SU-DHL-6 (cell line): ENCODE measurements around the gene ZNF577.

ENCODE experiments used
- H2AFZ ChIP-seq: fragments of 200-600 bp; sonication (generic); 2 replicates; pipeline ENCODE4 v1.6.1; 2014; ENCODE audit warnings: low read depth, mild to moderate bottlenecking, moderate library complexity, mixed read lengths, antibody characterized with exemption, low read length; ENCODE audit not compliant: severe bottlenecking
- H3F3A ChIP-seq: fragments of 200-600 bp; shearing (Covaris generic); 2 replicates; pipeline ENCODE4 v1.6.0; 2016; ENCODE audit warnings: antibody characterized with exemption, mild to moderate bottlenecking; ENCODE audit not compliant: insufficient read depth
- H3K27ac ChIP-seq: fragments of 200-600 bp; sonication (generic); 2 replicates; pipeline ENCODE4 v1.5.1; 2016; ENCODE audit warnings: low read depth, mild to moderate bottlenecking, low read length, moderate library complexity, mixed read lengths
- H3K27me3 ChIP-seq: fragments of 200-600 bp; sonication (generic), shearing (Covaris generic); 2 replicates; pipeline ENCODE4 v1.6.0; 2014; ENCODE audit warnings: mild to moderate bottlenecking, low read length
- H3K36me3 ChIP-seq: fragments of 200-600 bp; sonication (generic); 2 replicates; pipeline ENCODE4 v1.6.1; 2014; ENCODE audit warnings: mild to moderate bottlenecking, low read length, mixed read lengths
- H3K4me2 ChIP-seq: fragments of 300-600, 200-600 bp; shearing (Covaris generic), sonication (generic); 2 replicates; pipeline ENCODE4 v1.6.0; 2014; ENCODE audit warnings: low read length, low read depth, mild to moderate bottlenecking; ENCODE audit not compliant: poor library complexity, severe bottlenecking
- H3K4me3 ChIP-seq: fragments of 200-600 bp; sonication (generic); 2 replicates; pipeline ENCODE4 v1.5.1; 2014; ENCODE audit warnings: antibody characterized with exemption, low read length, mild to moderate bottlenecking, mixed read lengths; ENCODE audit not compliant: insufficient read depth, poor library complexity, severe bottlenecking
- H3K79me2 ChIP-seq: fragments of 200-600 bp; sonication (generic); 2 replicates; pipeline ENCODE4 v1.6.1; 2014; ENCODE audit warnings: mild to moderate bottlenecking, low read length, moderate library complexity; ENCODE audit not compliant: insufficient read depth
- H3K9ac ChIP-seq: fragments of 200-600 bp; sonication (generic); 2 replicates; pipeline ENCODE4 v1.7.0; 2014; ENCODE audit warnings: mild to moderate bottlenecking, low read length
- H3K9me2 ChIP-seq: fragments of 200-600 bp; sonication (generic); replicated peaks from 2 replicates; pipeline ENCODE4 v1.6.1; 2014; ENCODE audit warnings: low read length; ENCODE audit not compliant: insufficient read depth
- H3K9me3 ChIP-seq: fragments of 200-600 bp; sonication (generic); 2 replicates; pipeline ENCODE4 v1.6.1; 2014; ENCODE audit warnings: low read length, mixed read lengths; ENCODE audit not compliant: insufficient read depth
- H4K20me1 ChIP-seq: fragments of 200-600 bp; sonication (generic); 2 replicates; pipeline ENCODE4 v1.6.1; 2014; ENCODE audit warnings: low read depth, mild to moderate bottlenecking, antibody characterized with exemption, low read length, moderate library complexity, mixed read lengths
- CTCF ChIP-seq: fragments of 200-600 bp; sonication (generic); IDR thresholded peaks from one replicate; pipeline ENCODE4 v1.5.1; 2017; ENCODE audit warnings: antibody characterized with exemption, mild to moderate bottlenecking, low read length, moderate library complexity; ENCODE audit not compliant: insufficient read depth, poor library complexity, severe bottlenecking
- EZH2phosphoT487 ChIP-seq: fragments of 200-600 bp; sonication (generic), shearing (Covaris generic); conservative IDR thresholded peaks from 2 replicates; pipeline ENCODE4 v1.6.1; 2018; ENCODE audit warnings: mild to moderate bottlenecking, antibody characterized with exemption, low read length, moderate library complexity, mixed read lengths

ZNF577 gene

GRCh38 chr19:51884713-51885112 lies 3.0 kb downstream of the ZNF577 start:
- Histone ChIP-seq H3K4me2 (no peak overlapping the region), H3K27me3 (no peaks in the 10 kb centered on the region), H2AFZ (no peak overlapping the region), H3K9ac (no peak overlapping the region), H3K9me2 (no peaks in the 10 kb centered on the region), H3F3A (no peaks in the 10 kb centered on the region), H4K20me1 (no peaks in the 10 kb centered on the region), H3K9me3 (peaks cover 4% of the 10 kb centered on the region; the same call in 1 of the 2 replicates), H3K4me3 (no peak overlapping the region), H3K36me3 (no peaks in the 10 kb centered on the region), H3K79me2 (no peaks in the 10 kb centered on the region), H3K27ac (no peak overlapping the region)
- TF ChIP-seq CTCF (no peak), EZH2phosphoT487 (no peak)

GRCh38 chr19:51882518-51882917 lies 5.2 kb downstream of the ZNF577 start:
- TF ChIP-seq CTCF (no peak), EZH2phosphoT487 (no peak)
- no peaks in the 10 kb centered on the region for H3K79me2 ChIP-seq
- H2AFZ ChIP-seq = no peak overlapping the region
- H3K27me3 ChIP-seq = no peaks in the 10 kb centered on the region
- H3K9me2 ChIP-seq = no peaks in the 10 kb centered on the region
- no peaks in the 10 kb centered on the region for H4K20me1 ChIP-seq
- H3K9me3 ChIP-seq = peaks cover 4% of the 10 kb centered on the region; the same call in 1 of the 2 replicates
- H3K4me3 ChIP-seq = no peak overlapping the region
- no peaks in the 10 kb centered on the region for H3K36me3 ChIP-seq
- H3K4me2 ChIP-seq = no peak overlapping the region
- H3F3A ChIP-seq = no peaks in the 10 kb centered on the region
- H3K27ac ChIP-seq = no peak overlapping the region
- no peak overlapping the region for H3K9ac ChIP-seq

- TF ChIP-seq EZH2phosphoT487 (no peak), CTCF (no peak)
- Histone ChIP-seq H3K9me2 (no peaks in the 10 kb centered on the region), H3K36me3 (no peaks in the 10 kb centered on the region), H3K9me3 (peaks cover 24% of the 10 kb centered on the region; the same call in 1 of the 2 replicates), H2AFZ (no peak overlapping the region), H4K20me1 (no peaks in the 10 kb centered on the region), H3K9ac (no peak overlapping the region), H3F3A (no peaks in the 10 kb centered on the region), H3K27me3 (no peaks in the 10 kb centered on the region), H3K4me3 (no peak overlapping the region), H3K79me2 (no peaks in the 10 kb centered on the region), H3K27ac (no peak overlapping the region), H3K4me2 (no peak overlapping the region)
Observed at GRCh38 chr19:51873097-51873496, 14.7 kb downstream of the ZNF577 start.
